ENCODE data around the gene NRTN.

NRTN gene

GRCh38 chr19:5877882-5878281 lies 73.0 kb downstream of the NRTN start:
- Histone ChIP-seq H3K23ac (ENCODE audit: low read length) (no peak overlapping the region), H3K4me3 (ENCODE audit: low read length) (no peak overlapping the region), H3K9ac (ENCODE audit: low read length) (no peak overlapping the region), H3K56ac (ENCODE audit: low read length) (no peak overlapping the region), H3K4me1 (ENCODE audit: control insufficient read depth, low read depth, low read length) (no peaks in the 10 kb centered on the region), H3K4ac (ENCODE audit: low read depth, low read length) (no peak overlapping the region), H2BK15ac (replicated peaks; ENCODE audit: low read depth) (no peak overlapping the region), H3K79me1 (ENCODE audit: low read length) (no peaks in the 10 kb centered on the region), H3K79me2 (ENCODE audit: control insufficient read depth, insufficient read depth, low read length) (no peaks in the 10 kb centered on the region), H2BK120ac (ENCODE audit: low read depth, low read length) (no peak overlapping the region), H2AK5ac (ENCODE audit: low read length) (no peak overlapping the region), H3K18ac (ENCODE audit: low read length) (no peak overlapping the region), H3K4me2 (ENCODE audit: low read length) (no peak overlapping the region), H3K36me3 (ENCODE audit: control insufficient read depth, insufficient read depth, low read length) (no peaks in the 10 kb centered on the region), H2BK5ac (ENCODE audit: low read length) (no peak overlapping the region), H4K5ac (ENCODE audit: low read length) (no peak overlapping the region), H4K8ac (ENCODE audit: low read depth, low read length) (no peak overlapping the region), H3K27ac (ENCODE audit: low read depth, low read length) (no peak overlapping the region), H3K27me3 (ENCODE audit: insufficient read depth, low read length, poor library complexity) (no peaks in the 10 kb centered on the region)
- no CpG with 5 or more reads among the region's 9 CpGs for WGBS (ENCODE audit: extremely low coverage, insufficient coverage, low lambda C conversion rate)
- DNase-seq, result no peak
